HepG2 (cell line): ENCODE data around the gene C20orf144. TPM values are rescaled to one million over a fixed set of nuclear protein-coding genes. Genes with fewer than 3 reads are reported as not detected.
A peak's percentile ranks its signal among the peaks of the same experiment; 100 is the strongest.

Experiments used
- ATF7-NPFF ChIP-seq: sonication (generic); formaldehyde crosslinking; IDR thresholded peaks from 2 replicates; pipeline ENCODE4 v1.8.1; 2023; ENCODE audit warnings: mild to moderate bottlenecking, low read depth, missing genetic modification reagents, moderate library complexity
- CEBPG ChIP-seq: IDR thresholded peaks from 2 replicates; pipeline ENCODE4 v1.6.1; 2016
- ELF1 ChIP-seq: sonication (generic); formaldehyde crosslinking; IDR thresholded peaks from 2 replicates; pipeline ENCODE4 v1.4.0; 2020; ENCODE audit warnings: missing genetic modification reagents
- MAFG ChIP-seq: sonication (generic); formaldehyde crosslinking; IDR thresholded peaks from 2 replicates; pipeline ENCODE4 v1.5.1; 2020; ENCODE audit warnings: mild to moderate bottlenecking, missing genetic modification reagents
- NFATC3 ChIP-seq: sonication (generic); formaldehyde crosslinking; IDR thresholded peaks from 2 replicates; pipeline ENCODE4 v1.5.1; 2020; ENCODE audit warnings: mild to moderate bottlenecking, missing genetic modification reagents
- SIN3A ChIP-seq: IDR thresholded peaks from 2 replicates; pipeline ENCODE4 v1.6.1; 2011; ENCODE audit warnings: low read depth, mild to moderate bottlenecking, control low read depth, low read length, borderline replicate concordance
- SPEN ChIP-seq: sonication (generic); formaldehyde crosslinking; IDR thresholded peaks from 2 replicates; pipeline ENCODE4 v1.5.1; 2020; ENCODE audit warnings: low read depth, mild to moderate bottlenecking, missing genetic modification reagents
- ZBTB25 ChIP-seq: IDR thresholded peaks from 2 replicates; pipeline ENCODE4 v1.6.1; 2018; ENCODE audit warnings: missing genetic modification reagents
- ZC3H4 ChIP-seq: sonication (generic); formaldehyde crosslinking; IDR thresholded peaks from 2 replicates; pipeline ENCODE4 v1.4.0; 2020; ENCODE audit warnings: missing genetic modification reagents, borderline replicate concordance
- ZFP62 ChIP-seq: sonication (generic); formaldehyde crosslinking; IDR thresholded peaks from 2 replicates; pipeline ENCODE4 v1.4.0; 2020; ENCODE audit warnings: missing genetic modification reagents
- ZFX ChIP-seq: sonication (generic); formaldehyde crosslinking; IDR thresholded peaks from 2 replicates; pipeline ENCODE4 v1.4.0; 2020; ENCODE audit warnings: mild to moderate bottlenecking, low read depth, missing genetic modification reagents, moderate library complexity
- ZNF101 ChIP-seq: sonication (generic); formaldehyde crosslinking; IDR thresholded peaks from 2 replicates; pipeline ENCODE4 v1.4.0; 2020; ENCODE audit warnings: mild to moderate bottlenecking, low read depth, missing genetic modification reagents, borderline replicate concordance
- ZNF143 ChIP-seq: sonication (generic); formaldehyde crosslinking; IDR thresholded peaks from 2 replicates; pipeline ENCODE4 v1.4.0; 2020; ENCODE audit warnings: missing genetic modification reagents
- ZNF570 ChIP-seq: sonication (generic); formaldehyde crosslinking; IDR thresholded peaks from 2 replicates; pipeline ENCODE4 v1.4.0; 2020; ENCODE audit warnings: mild to moderate bottlenecking, missing genetic modification reagents, borderline replicate concordance
- ZNF572 ChIP-seq: sonication (generic); formaldehyde crosslinking; IDR thresholded peaks from 2 replicates; pipeline ENCODE4 v1.5.1; 2020; ENCODE audit warnings: mild to moderate bottlenecking, missing genetic modification reagents
- polyA plus RNA-seq, 8 experiments: library from polyadenylated mRNA; depleted of rRNA in 3 of 8; stranded (reverse) in 7 of 8; unstranded in 1 of 8; fragments of >200 nt; fragmentation: Illumina TruSeq in 4 of 8; extraction: Trizol in 4 of 8; gene quantifications; 2 replicates each; pipeline versions ENCODE4 v1.2.1 to v1.2.3, GENCODE V29; 2011 to 2016; ENCODE audit warnings: low read depth in 4 of 8, missing spikeins in 1 of 8, mixed read lengths in 1 of 8; ENCODE audit not compliant: insufficient read depth in 1 of 8
- total RNA-seq, 5 experiments: library from RNA; depleted of rRNA; stranded (reverse); fragments of >200 nt; fragmentation: Illumina TruSeq; extraction: Trizol; gene quantifications; 2 replicates each; pipeline ENCODE4 v1.2.3, GENCODE V29; 2016; ENCODE audit warnings: low read depth in 1 of 5
- TF ChIP-seq, protein P1 (sequence below): sonication (generic); formaldehyde crosslinking; IDR thresholded peaks from 2 replicates; pipeline ENCODE4 v1.9.0; 2021; ENCODE audit warnings: mild to moderate bottlenecking, missing genetic modification reagents
- TF ChIP-seq, protein P2 (sequence below): sonication (generic); formaldehyde crosslinking; IDR thresholded peaks from 2 replicates; pipeline ENCODE4 v1.4.0; 2020; ENCODE audit warnings: missing genetic modification reagents, borderline replicate concordance

C20orf144 gene
- total and polyA plus RNA-seq, 2 of the 13 experiments (the other 11 are each of a cell fraction or from before 2014, with no cell fraction given): 0.09 to 0.16 TPM

DNA sequence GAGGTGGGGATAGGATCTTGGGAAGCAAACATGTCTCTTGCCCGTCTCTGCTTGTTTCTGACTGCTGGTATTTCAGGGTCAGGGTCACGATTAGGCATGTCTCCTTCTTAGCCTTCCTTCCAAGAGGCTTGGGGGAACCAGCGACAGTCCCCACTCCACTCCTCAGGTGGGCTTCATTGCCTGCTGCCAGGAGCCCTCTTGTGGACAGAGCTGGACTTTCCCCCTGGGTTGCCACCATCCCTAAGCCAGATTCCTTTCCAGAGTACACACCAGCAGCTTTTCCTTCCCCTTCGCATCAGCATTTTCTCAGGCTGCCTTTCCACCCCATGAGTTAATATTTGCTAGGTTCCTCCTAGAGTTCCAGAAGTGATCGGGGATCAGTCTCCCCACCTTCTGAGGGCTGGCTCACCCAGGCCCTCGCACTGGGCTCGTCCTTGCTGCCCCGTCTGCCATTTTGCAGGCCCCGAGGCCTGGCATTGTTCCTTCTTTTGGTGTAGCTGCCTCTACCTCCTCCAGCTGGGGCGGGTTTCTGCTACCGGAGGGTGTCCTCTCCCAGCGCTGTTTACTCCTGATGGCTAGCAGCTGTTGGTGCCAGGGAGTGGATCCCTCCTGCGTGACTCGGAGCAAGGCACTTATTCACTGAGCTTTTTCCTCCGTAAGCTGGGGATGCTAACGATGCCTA is 8.8 kb upstream of the C20orf144 start (continued):
- no peak for TF ChIP-seq ZBTB25 (CRISPR knock-in tag)
- peak; percentile 58; the same call in 1 of the 2 replicates for TF ChIP-seq ATF7-NPFF (CRISPR knock-in tag)
- TF ChIP-seq NFATC3 (CRISPR knock-in tag): 0 out of 2 replicates have a peak, but pooled peaks have one; percentile 19
- 0 out of 2 replicates have a peak, but pooled peaks have one; percentile 17 for TF ChIP-seq ZFP62
- TF ChIP-seq ELF1: no peak; the same call in 1 of the 2 replicates
- TF ChIP-seq, protein P1, sequence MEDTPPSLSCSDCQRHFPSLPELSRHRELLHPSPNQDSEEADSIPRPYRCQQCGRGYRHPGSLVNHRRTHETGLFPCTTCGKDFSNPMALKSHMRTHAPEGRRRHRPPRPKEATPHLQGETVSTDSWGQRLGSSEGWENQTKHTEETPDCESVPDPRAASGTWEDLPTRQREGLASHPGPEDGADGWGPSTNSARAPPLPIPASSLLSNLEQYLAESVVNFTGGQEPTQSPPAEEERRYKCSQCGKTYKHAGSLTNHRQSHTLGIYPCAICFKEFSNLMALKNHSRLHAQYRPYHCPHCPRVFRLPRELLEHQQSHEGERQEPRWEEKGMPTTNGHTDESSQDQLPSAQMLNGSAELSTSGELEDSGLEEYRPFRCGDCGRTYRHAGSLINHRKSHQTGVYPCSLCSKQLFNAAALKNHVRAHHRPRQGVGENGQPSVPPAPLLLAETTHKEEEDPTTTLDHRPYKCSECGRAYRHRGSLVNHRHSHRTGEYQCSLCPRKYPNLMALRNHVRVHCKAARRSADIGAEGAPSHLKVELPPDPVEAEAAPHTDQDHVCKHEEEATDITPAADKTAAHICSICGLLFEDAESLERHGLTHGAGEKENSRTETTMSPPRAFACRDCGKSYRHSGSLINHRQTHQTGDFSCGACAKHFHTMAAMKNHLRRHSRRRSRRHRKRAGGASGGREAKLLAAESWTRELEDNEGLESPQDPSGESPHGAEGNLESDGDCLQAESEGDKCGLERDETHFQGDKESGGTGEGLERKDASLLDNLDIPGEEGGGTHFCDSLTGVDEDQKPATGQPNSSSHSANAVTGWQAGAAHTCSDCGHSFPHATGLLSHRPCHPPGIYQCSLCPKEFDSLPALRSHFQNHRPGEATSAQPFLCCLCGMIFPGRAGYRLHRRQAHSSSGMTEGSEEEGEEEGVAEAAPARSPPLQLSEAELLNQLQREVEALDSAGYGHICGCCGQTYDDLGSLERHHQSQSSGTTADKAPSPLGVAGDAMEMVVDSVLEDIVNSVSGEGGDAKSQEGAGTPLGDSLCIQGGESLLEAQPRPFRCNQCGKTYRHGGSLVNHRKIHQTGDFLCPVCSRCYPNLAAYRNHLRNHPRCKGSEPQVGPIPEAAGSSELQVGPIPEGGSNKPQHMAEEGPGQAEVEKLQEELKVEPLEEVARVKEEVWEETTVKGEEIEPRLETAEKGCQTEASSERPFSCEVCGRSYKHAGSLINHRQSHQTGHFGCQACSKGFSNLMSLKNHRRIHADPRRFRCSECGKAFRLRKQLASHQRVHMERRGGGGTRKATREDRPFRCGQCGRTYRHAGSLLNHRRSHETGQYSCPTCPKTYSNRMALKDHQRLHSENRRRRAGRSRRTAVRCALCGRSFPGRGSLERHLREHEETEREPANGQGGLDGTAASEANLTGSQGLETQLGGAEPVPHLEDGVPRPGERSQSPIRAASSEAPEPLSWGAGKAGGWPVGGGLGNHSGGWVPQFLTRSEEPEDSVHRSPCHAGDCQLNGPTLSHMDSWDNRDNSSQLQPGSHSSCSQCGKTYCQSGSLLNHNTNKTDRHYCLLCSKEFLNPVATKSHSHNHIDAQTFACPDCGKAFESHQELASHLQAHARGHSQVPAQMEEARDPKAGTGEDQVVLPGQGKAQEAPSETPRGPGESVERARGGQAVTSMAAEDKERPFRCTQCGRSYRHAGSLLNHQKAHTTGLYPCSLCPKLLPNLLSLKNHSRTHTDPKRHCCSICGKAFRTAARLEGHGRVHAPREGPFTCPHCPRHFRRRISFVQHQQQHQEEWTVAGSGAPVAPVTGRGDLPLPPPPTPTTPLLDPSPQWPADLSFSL (CRISPR knock-in tag): no peak
- no peak for TF ChIP-seq ZNF143 (CRISPR knock-in tag)
- TF ChIP-seq ZNF572 (CRISPR knock-in tag): 0 out of 2 replicates have a peak, but pooled peaks have one; percentile 8
- TF ChIP-seq ZFX (CRISPR knock-in tag): peak; percentile 33; the same call in 1 of the 2 replicates
- TF ChIP-seq, protein P2, sequence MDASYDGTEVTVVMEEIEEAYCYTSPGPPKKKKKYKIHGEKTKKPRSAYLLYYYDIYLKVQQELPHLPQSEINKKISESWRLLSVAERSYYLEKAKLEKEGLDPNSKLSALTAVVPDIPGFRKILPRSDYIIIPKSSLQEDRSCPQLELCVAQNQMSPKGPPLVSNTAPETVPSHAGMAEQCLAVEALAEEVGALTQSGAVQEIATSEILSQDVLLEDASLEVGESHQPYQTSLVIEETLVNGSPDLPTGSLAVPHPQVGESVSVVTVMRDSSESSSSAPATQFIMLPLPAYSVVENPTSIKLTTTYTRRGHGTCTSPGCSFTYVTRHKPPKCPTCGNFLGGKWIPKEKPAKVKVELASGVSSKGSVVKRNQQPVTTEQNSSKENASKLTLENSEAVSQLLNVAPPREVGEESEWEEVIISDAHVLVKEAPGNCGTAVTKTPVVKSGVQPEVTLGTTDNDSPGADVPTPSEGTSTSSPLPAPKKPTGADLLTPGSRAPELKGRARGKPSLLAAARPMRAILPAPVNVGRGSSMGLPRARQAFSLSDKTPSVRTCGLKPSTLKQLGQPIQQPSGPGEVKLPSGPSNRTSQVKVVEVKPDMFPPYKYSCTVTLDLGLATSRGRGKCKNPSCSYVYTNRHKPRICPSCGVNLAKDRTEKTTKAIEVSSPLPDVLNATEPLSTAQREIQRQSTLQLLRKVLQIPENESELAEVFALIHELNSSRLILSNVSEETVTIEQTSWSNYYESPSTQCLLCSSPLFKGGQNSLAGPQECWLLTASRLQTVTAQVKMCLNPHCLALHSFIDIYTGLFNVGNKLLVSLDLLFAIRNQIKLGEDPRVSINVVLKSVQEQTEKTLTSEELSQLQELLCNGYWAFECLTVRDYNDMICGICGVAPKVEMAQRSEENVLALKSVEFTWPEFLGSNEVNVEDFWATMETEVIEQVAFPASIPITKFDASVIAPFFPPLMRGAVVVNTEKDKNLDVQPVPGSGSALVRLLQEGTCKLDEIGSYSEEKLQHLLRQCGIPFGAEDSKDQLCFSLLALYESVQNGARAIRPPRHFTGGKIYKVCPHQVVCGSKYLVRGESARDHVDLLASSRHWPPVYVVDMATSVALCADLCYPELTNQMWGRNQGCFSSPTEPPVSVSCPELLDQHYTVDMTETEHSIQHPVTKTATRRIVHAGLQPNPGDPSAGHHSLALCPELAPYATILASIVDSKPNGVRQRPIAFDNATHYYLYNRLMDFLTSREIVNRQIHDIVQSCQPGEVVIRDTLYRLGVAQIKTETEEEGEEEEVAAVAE: no peak
- no peak for TF ChIP-seq ZNF101 (CRISPR knock-in tag)
- no peak for TF ChIP-seq ZC3H4 (CRISPR knock-in tag)
- no peak for TF ChIP-seq SIN3A
- no peak for TF ChIP-seq MAFG (CRISPR knock-in tag)
- no peak for TF ChIP-seq ZNF570
- no peak for TF ChIP-seq SPEN
- TF ChIP-seq CEBPG (CRISPR knock-in tag): peak; percentile 50; the same call in 1 of the 2 replicates
